GM12872 (cell line): ENCODE results near the gene PTPN7.

ENCODE experiments used
- TF ChIP-seq, protein P1 (sequence below): IDR thresholded peaks from 3 replicates; pipeline ENCODE4 v1.5.1; 2011; ENCODE audit warnings: low read depth, mild to moderate bottlenecking, low read length, moderate library complexity; ENCODE audit not compliant: insufficient read depth

Gene PTPN7

GRCh38 chr1:202126426-202126825 lies 34.0 kb downstream of the PTPN7 start:
- TF ChIP-seq, protein P1, sequence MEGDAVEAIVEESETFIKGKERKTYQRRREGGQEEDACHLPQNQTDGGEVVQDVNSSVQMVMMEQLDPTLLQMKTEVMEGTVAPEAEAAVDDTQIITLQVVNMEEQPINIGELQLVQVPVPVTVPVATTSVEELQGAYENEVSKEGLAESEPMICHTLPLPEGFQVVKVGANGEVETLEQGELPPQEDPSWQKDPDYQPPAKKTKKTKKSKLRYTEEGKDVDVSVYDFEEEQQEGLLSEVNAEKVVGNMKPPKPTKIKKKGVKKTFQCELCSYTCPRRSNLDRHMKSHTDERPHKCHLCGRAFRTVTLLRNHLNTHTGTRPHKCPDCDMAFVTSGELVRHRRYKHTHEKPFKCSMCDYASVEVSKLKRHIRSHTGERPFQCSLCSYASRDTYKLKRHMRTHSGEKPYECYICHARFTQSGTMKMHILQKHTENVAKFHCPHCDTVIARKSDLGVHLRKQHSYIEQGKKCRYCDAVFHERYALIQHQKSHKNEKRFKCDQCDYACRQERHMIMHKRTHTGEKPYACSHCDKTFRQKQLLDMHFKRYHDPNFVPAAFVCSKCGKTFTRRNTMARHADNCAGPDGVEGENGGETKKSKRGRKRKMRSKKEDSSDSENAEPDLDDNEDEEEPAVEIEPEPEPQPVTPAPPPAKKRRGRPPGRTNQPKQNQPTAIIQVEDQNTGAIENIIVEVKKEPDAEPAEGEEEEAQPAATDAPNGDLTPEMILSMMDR, result no peak

DNA sequence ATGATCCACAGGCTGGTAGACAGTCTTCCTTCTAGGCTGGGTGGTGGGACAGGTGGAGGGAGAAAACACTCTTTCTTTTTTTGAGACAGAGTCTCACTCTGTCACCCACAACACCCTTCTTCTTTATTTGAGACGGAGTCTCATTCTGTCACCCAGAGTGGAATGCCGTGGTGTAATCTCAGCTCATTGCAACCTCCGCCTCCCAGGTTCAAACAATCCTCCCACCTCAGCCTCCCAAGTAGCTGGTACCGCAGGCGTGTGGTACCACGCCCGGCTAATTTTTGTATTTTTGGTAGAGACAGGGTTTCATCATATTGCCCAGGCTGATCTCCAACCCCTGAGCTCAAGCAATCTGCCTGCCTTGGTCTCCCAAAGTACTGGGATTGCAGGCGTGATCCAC lies 34.8 kb downstream of the PTPN7 start:
- TF ChIP-seq, protein P1, result no peak

GRCh38 chr1:202124142-202124541 lies 36.3 kb downstream of the PTPN7 start:
- TF ChIP-seq, protein P1, result no peak

- TF ChIP-seq, protein P1, result no peak
These were observed 37.0 kb downstream of the PTPN7 start for GRCh38 chr1:202123336-202123813.

DNA sequence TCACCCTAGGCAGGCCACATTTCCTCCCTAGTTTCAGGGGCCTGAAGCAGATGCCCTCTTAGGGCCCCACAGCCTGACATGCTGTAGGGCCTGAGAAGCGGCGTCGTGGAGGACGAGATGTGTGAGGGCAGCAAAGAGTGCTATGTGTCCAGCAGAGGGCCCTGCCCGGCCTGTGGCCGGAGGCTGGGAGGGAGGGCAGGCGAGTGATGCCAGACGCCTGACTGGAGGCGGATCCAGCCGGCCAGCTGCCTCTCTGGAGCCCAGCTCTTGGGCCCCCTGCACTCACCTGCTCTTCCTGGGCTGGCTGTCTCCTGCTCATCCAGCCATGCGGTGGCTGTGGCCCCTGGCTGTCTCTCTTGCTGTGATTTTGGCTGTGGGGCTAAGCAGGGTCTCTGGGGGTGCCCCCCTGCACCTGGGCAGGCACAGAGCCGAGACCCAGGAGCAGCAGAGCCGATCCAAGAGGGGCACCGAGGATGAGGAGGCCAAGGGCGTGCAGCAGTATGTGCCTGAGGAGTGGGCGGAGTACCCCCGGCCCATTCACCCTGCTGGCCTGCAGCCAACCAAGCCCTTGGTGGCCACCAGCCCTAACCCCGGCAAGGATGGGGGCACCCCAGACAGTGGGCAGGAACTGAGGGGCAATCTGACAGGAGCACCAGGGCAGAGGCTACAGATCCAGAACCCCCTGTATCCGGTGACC lies 37.6 kb downstream of the PTPN7 start, which contains the start of gene GPR37L1:
Gene GPR37L1 (plus strand): TSS at position 279 of the 697 bp plus-strand sequence. CDS start 47 bp downstream, at position 326.
- TF ChIP-seq, protein P1, result no peak; the same call in 2 of the 3 replicates

- TF ChIP-seq, protein P1, result no peak
These were observed 39.4 kb downstream of the PTPN7 start for GRCh38 chr1:202121006-202121405.

- TF ChIP-seq, protein P1, result no peak
These were observed 42.5 kb downstream of the PTPN7 start for GRCh38 chr1:202117898-202118371.
